Stomach smooth muscle (tissue), 2 donors: ENCODE results near the gene ACP6.

ENCODE experiments used
- H3K27ac ChIP-seq: one replicate; pipeline ENCODE4 v1.7.0; 2013; ENCODE audit warnings: mild to moderate bottlenecking, low read length, inconsistent platforms
- H3K27me3 ChIP-seq, 2 donors: one replicate each; pipeline ENCODE4 v1.7.0; 2013; ENCODE audit warnings: low read length in 2 of 2; ENCODE audit not compliant: insufficient read depth in 2 of 2, control insufficient read depth in 1 of 2
- H3K36me3 ChIP-seq, 2 donors: one replicate each; pipeline ENCODE4 v1.7.0; 2013; ENCODE audit warnings: low read length in 2 of 2; ENCODE audit not compliant: control insufficient read depth in 2 of 2, insufficient read depth in 2 of 2
- H3K4me1 ChIP-seq: one replicate; pipeline ENCODE4 v1.7.0; 2013; ENCODE audit warnings: low read length; ENCODE audit not compliant: control insufficient read depth, insufficient read depth
- H3K4me3 ChIP-seq, 2 donors: one replicate each; pipeline ENCODE4 v1.7.0; 2013; ENCODE audit warnings: low read length in 2 of 2
- H3K9ac ChIP-seq, 2 donors: one replicate each; pipeline ENCODE4 v1.7.0; 2013; ENCODE audit warnings: low read length in 2 of 2, mild to moderate bottlenecking in 1 of 2
- H3K9me3 ChIP-seq, 2 donors: one replicate each; pipeline ENCODE4 v1.7.0; 2013; ENCODE audit warnings: low read length in 2 of 2; ENCODE audit not compliant: control insufficient read depth in 2 of 2
- donor health status: healthy.
- donor health status: Pancreatic carcinoma.

Gene ACP6

DNA sequence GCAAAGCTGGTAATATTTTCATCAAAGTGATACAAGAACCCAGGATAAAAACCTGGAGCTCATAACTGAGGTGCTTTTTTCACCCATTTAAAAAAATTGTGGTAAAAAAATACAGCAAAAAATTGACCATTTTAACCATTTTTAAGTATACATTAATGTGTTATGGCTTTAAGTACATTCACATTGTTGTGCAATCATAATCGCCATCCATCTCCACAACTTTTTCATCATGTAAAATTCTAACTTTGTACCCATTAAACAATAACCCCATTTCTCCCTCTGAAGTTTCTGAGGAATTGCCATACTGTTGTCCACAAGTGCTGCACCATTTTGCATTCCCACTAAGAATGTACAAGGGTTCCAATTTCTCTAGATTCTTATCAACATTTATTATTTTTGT is 36.6 kb downstream of the ACP6 start:
- Histone ChIP-seq H3K27me3 (no peaks in the 10 kb centered on the region), H3K4me1 (no peaks in the 10 kb centered on the region)

DNA sequence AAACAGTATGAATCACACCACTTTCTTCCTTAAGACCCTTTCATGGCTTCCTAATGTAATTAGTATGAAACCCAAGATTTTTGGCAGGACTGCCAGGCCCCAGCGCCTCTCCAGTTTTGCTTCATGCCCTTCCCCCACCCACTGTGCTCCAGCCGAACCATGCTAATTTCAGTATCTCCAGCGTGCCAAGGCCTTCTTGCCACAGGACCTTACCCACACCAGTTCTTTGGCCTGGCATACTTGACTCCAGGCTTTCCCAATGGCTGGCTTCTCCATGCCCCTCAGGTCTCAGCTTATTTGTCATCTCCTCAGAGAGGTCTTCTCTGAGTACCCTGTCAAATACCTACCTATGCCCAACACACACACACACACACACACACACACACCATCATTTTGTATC is 38.5 kb downstream of the ACP6 start:
- H3K27me3 ChIP-seq: no peaks in the 10 kb centered on the region
- H3K36me3 ChIP-seq: peaks cover 2 to 10% of the 10 kb centered on the region in 2 donors
- H3K4me1 ChIP-seq: peaks cover 2% of the 10 kb centered on the region
- H3K4me3 ChIP-seq: no peak overlapping the region
- no peak overlapping the region for H3K27ac ChIP-seq
- H3K9ac ChIP-seq: no peak overlapping the region
- no peaks in the 10 kb centered on the region for H3K9me3 ChIP-seq

More for the DNA sequence above, 36.6 kb downstream of the ACP6 start:
- Histone ChIP-seq H3K9ac (no peak overlapping the region), H3K27ac (no peak overlapping the region), H3K9me3 (no peaks in the 10 kb centered on the region), H3K36me3 (peaks cover 2 to 10% of the 10 kb centered on the region in 2 donors), H3K4me3 (no peak overlapping the region)

- H3K4me1 ChIP-seq: peaks cover 2% of the 10 kb centered on the region
- peaks cover 2 to 10% of the 10 kb centered on the region in 2 donors for H3K36me3 ChIP-seq
- H3K27me3 ChIP-seq: no peaks in the 10 kb centered on the region
- no peaks in the 10 kb centered on the region for H3K9me3 ChIP-seq
- H3K4me3 ChIP-seq: no peak overlapping the region
- H3K9ac ChIP-seq: no peak overlapping the region
- no peak overlapping the region for H3K27ac ChIP-seq
These were observed 39.9 kb downstream of the ACP6 start for GRCh38 chr1:147630447-147630846.

- Histone ChIP-seq H3K4me1 (peaks cover 2% of the 10 kb centered on the region), H3K9me3 (no peaks in the 10 kb centered on the region), H3K36me3 (peaks cover 2 to 10% of the 10 kb centered on the region in 2 donors), H3K4me3 (no peak overlapping the region), H3K27ac (no peak overlapping the region), H3K9ac (no peak overlapping the region), H3K27me3 (no peaks in the 10 kb centered on the region)
These were observed 40.3 kb downstream of the ACP6 start for GRCh38 chr1:147630022-147630421.

- Histone ChIP-seq H3K4me1 (peaks cover 2% of the 10 kb centered on the region), H3K27ac (no peak overlapping the region), H3K36me3 (peaks cover 9 to 14% of the 10 kb centered on the region in 2 donors)
These were observed 41.9 kb downstream of the ACP6 start for GRCh38 chr1:147628441-147628840.

DNA sequence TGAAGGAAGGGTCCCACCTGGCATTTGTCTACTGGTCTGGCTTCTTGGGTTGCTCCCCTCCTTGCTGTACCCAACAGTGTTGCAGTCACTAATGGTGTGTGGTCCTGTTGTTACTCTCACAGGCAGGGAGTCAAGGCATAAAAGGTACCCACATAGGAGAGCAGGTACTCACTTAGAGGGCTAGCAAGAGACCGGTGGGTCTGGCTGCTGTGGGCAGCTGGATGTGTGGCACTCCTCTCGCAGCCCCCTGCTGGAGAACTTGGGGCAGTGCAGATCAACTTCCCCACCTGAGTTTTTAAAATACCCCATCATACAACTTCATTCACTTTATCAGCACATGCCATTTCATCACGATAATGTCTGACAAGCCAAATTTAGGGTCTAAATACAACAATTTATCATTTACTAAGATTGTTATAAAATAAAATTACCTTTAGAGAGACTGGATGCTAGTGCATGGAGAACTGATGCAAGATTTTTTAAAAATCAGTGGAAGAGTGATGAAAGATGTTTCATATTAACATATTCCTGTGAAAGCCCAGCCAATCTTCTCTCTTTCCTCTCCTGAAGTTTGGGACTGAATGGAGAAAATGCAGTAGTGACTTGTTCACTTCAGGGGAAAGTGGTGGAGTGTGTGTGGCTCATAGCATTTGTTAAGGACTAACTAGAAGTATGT is 42.8 kb downstream of the ACP6 start:
- no peaks in the 10 kb centered on the region for H3K27me3 ChIP-seq
- peaks cover 11 to 12% of the 10 kb centered on the region in 2 donors for H3K36me3 ChIP-seq
- H3K27ac ChIP-seq: no peak overlapping the region
- no peak overlapping the region for H3K4me3 ChIP-seq
- H3K9ac ChIP-seq: no peak overlapping the region
- H3K9me3 ChIP-seq: no peaks in the 10 kb centered on the region
- peaks cover 2% of the 10 kb centered on the region for H3K4me1 ChIP-seq

More at GRCh38 chr1:147628441-147628840, 41.9 kb downstream of the ACP6 start:
- no peaks in the 10 kb centered on the region for H3K27me3 ChIP-seq
- H3K9ac ChIP-seq: no peak overlapping the region
- no peak overlapping the region for H3K4me3 ChIP-seq
- no peaks in the 10 kb centered on the region for H3K9me3 ChIP-seq

DNA sequence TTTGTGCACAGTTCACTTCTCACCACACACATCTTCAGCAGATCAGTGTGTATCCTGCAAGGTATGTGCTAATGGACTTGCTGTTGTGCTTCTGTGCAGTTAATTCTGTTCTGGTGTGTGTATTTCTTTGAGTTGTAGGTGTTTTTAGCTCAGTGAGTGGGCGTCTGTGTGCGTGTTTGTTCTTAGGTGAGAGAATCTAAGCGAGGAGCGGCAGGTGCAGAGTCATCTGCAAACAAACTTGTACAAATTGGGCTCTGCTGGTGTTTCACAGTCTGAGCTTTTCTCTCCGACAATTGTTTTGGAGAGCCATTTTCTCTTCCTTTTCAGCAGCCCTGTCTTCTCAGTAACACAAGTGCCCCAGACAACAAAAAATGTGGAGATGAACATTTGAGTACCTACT is 43.6 kb downstream of the ACP6 start:
- Histone ChIP-seq H3K4me3 (no peak overlapping the region), H3K4me1 (peaks cover 2% of the 10 kb centered on the region), H3K9ac (no peak overlapping the region), H3K36me3 (peaks cover 7 to 17% of the 10 kb centered on the region in 2 donors), H3K27ac (no peak overlapping the region), H3K27me3 (no peaks in the 10 kb centered on the region), H3K9me3 (no peaks in the 10 kb centered on the region)

DNA sequence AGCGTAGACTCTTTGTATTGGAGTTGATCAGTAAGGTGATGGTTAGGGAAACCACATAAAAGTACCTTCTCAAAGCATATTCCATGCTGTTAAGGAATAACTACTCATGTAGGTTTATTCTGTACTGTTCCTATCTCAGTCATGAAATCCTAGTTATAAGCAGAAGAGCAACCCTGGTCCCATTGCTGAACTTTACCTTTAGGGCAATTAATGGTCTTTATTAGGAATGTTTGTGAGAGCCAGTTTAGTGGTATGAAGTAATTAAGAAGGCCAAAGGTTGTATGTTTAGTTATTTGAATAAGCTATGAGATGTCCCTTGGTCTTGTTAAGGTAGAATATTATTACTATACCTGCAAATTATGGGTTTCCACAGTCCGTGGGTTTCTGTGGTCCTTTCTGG is 44.0 kb downstream of the ACP6 start:
- Histone ChIP-seq H3K36me3 (peaks cover 9 to 21% of the 10 kb centered on the region in 2 donors), H3K9me3 (no peaks in the 10 kb centered on the region), H3K9ac (no peak overlapping the region), H3K4me3 (no peak overlapping the region), H3K27ac (no peak overlapping the region), H3K4me1 (peaks cover 2% of the 10 kb centered on the region), H3K27me3 (no peaks in the 10 kb centered on the region)

DNA sequence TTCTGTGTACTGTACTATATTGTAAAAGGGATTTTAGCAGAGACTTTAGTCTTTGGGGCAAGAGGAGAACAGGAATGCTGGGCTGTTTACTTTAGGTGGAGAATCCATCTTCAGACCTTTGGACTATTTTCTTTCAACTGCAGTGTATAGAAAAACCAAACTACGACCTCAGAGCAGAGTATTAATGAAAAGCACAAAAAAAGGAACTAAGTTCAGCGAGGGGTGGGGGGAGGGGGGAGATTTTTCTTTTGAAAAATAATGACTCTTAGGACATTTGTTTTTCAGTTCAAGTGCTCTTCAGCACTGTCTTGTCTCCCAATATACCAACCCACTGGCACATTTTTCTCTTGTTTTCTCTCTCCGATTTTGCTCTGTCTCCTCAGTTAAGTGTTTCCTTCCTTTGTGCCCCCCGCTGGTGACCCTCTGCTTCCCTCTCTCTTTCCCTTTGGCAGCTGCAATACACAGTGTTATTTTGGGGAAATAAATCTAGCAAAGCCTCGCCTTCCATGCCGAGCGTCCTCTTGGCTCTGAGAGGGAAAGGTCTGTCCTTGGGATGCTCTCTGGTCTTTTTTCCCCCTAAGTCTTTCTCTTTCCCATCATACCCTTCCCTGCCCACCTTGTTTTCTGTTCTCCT is 44.8 kb downstream of the ACP6 start:
- no peak overlapping the region for H3K27ac ChIP-seq
- no peak overlapping the region for H3K9ac ChIP-seq
- no peaks in the 10 kb centered on the region for H3K27me3 ChIP-seq
- no peaks in the 10 kb centered on the region for H3K9me3 ChIP-seq
- H3K4me3 ChIP-seq: no peak overlapping the region
- peaks cover 8 to 26% of the 10 kb centered on the region in 2 donors for H3K36me3 ChIP-seq
- peaks cover 2% of the 10 kb centered on the region for H3K4me1 ChIP-seq

- Histone ChIP-seq H3K4me1 (peaks cover 2% of the 10 kb centered on the region), H3K27me3 (no peaks in the 10 kb centered on the region), H3K9ac (no peak overlapping the region), H3K27ac (no peak overlapping the region), H3K36me3 (peaks cover 13 to 29% of the 10 kb centered on the region in 2 donors), H3K4me3 (no peak overlapping the region), H3K9me3 (no peaks in the 10 kb centered on the region)
These were observed 45.8 kb downstream of the ACP6 start for GRCh38 chr1:147624529-147624928.

- Histone ChIP-seq H3K9me3 (no peaks in the 10 kb centered on the region), H3K36me3 (peaks cover 19 to 34% of the 10 kb centered on the region in 2 donors), H3K4me1 (peaks cover 2% of the 10 kb centered on the region), H3K27ac (no peak overlapping the region), H3K4me3 (no peak overlapping the region), H3K9ac (no peak overlapping the region), H3K27me3 (no peaks in the 10 kb centered on the region)
These were observed 46.3 kb downstream of the ACP6 start for GRCh38 chr1:147624011-147624410.
